Ascending aorta (tissue), 2 donors: ENCODE results near the gene KATNB1. TPM values are rescaled to one million over a fixed set of nuclear protein-coding genes. Genes with fewer than 3 reads are reported as not detected.
A peak's percentile ranks its signal among the peaks of the same experiment; 100 is the strongest.

Experiments used
- DNase-seq, 2 donors: peaks; one replicate each; pipeline ENCODE4 v3.0.0-alpha.2; 2019; ENCODE audit warnings: low spot score in 2 of 2
- H3K27ac ChIP-seq, 2 donors: fragments of 200-600 bp; sonication (generic); one replicate each; pipeline ENCODE4 v1.5.1; 2016 to 2017; ENCODE audit warnings: mild to moderate bottlenecking in 1 of 2
- H3K27me3 ChIP-seq: fragments of 200-600 bp; sonication (generic); one replicate; pipeline ENCODE4 v1.5.1; 2017
- H3K36me3 ChIP-seq, 2 donors: fragments of 200-600 bp; sonication (generic); one replicate each; pipeline ENCODE4 v1.5.1; 2016
- H3K4me1 ChIP-seq, 2 donors: fragments of 200-600 bp; sonication (generic); one replicate each; pipeline ENCODE4 v1.5.1; 2016 to 2017; ENCODE audit warnings: mild to moderate bottlenecking in 1 of 2
- H3K4me3 ChIP-seq, 2 donors: fragments of 200-600 bp; sonication (generic); one replicate each; pipeline ENCODE4 v1.5.1; 2016 to 2017; ENCODE audit warnings: mild to moderate bottlenecking in 1 of 2
- H3K9me3 ChIP-seq, 2 donors: fragments of 200-600 bp; sonication (generic); one replicate each; pipeline ENCODE4 v1.5.1; 2016
- intact Hi-C: fragments of 100-400 bp; cut with DNase I; formaldehyde crosslinking; loops from one replicate; pipeline ENCODE4 v1.15.1; 2023
- total RNA-seq: library from RNA; depleted of rRNA; stranded (reverse); fragments of >200 nt; gene quantifications from one replicate; pipeline ENCODE4 v1.1.0, GENCODE V29; 2016
- TF ChIP-seq, protein P1 (sequence below), 3 experiments: fragments of 200-600 bp in 2 of 3; fragments of 450-650 bp in 1 of 3; sonication (generic) in 2 of 3; IDR thresholded peaks; one replicate each; pipeline ENCODE4 v1.5.1; 2016 to 2019; ENCODE audit warnings: antibody characterized with exemption in 3 of 3, mild to moderate bottlenecking in 1 of 3, moderate library complexity in 1 of 3

Gene KATNB1
- total RNA-seq, 1 donor from 2014 or later = 35.3 TPM

DNA sequence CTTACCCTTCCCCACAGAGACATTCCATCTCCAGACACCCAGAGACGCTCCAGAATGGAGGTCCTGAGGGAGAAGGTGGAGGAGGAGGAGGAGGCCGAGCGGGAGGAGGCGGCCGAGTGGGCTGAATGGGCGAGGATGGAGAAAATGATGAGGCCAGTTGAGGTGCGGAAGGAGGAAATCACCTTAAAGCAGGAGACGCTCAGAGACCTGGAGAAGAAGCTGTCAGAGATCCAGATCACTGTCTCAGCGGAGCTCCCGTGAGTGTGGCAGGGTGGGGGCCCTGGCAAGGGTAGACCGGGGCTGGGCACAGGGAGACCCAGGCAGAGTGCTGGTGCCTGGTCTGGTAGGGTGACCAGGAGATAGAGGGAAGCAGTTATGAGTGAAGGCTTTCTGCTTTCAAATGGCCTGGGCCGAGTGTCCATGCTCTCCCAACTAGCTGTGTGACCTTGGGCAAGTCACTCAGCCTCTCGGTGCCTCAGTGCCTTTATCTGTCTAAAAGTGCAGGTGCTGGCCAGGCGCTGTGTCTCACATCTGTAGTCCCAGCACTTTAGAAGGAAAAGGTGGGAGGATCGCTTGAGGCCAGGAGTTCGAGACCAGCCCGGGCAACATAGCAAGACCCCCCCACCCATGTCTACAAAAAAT is 37.6 kb upstream of the KATNB1 start:
- peak in 1 of 2 donors; percentile 58 for DNase-seq
- intact Hi-C loops = no loop called here
- H3K27ac ChIP-seq = no peak overlapping the region

DNA sequence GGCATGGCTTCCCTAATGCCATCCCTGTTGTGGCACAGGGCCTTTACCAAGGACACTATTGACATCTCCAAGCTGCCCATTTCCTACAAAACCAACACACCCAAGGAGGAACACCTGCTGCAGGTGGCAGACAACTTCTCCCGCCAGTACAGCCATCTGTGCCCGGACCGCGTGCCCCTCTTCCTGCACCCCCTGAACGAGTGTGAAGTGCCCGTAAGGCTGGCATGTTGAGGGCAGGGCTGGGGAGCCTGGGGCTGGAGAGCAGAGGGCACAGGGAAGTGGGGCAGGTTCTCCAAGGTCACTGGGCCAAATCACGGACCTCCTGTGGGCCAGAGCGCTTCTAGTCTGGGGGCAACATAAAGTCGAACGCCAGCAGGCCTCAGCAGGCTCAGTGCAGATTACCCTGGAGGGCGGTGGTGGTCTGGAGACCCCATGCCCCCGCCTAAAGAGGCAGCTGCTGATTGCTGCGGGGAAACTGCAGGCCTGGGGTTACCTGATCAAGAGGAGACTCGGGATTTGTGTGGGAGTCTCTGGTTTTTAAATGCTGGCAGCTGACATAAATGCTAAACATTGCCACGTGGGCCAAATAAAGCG is 36.7 kb upstream of the KATNB1 start:
- Histone ChIP-seq H3K9me3 (no peaks in the 10 kb centered on the region), H3K36me3 (no peaks in the 10 kb centered on the region), H3K27ac (no peak overlapping the region), H3K27me3 (no peaks in the 10 kb centered on the region), H3K4me1 (no peaks in the 10 kb centered on the region), H3K4me3 (no peak overlapping the region)
- TF ChIP-seq, protein P1, sequence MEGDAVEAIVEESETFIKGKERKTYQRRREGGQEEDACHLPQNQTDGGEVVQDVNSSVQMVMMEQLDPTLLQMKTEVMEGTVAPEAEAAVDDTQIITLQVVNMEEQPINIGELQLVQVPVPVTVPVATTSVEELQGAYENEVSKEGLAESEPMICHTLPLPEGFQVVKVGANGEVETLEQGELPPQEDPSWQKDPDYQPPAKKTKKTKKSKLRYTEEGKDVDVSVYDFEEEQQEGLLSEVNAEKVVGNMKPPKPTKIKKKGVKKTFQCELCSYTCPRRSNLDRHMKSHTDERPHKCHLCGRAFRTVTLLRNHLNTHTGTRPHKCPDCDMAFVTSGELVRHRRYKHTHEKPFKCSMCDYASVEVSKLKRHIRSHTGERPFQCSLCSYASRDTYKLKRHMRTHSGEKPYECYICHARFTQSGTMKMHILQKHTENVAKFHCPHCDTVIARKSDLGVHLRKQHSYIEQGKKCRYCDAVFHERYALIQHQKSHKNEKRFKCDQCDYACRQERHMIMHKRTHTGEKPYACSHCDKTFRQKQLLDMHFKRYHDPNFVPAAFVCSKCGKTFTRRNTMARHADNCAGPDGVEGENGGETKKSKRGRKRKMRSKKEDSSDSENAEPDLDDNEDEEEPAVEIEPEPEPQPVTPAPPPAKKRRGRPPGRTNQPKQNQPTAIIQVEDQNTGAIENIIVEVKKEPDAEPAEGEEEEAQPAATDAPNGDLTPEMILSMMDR (IDR thresholded peaks at IDR 0.05) = no peak
- peak in 1 of 2 donors; percentile 47 for DNase-seq
- intact Hi-C loops = no loop called here

More for the DNA sequence above, 37.6 kb upstream of the KATNB1 start:
- H3K4me3 ChIP-seq = no peak overlapping the region
- no peaks in the 10 kb centered on the region for H3K4me1 ChIP-seq
- no peaks in the 10 kb centered on the region for H3K36me3 ChIP-seq
- TF ChIP-seq, protein P1 (IDR thresholded peaks at IDR 0.05) = no peak
- no peaks in the 10 kb centered on the region for H3K27me3 ChIP-seq
- no peaks in the 10 kb centered on the region for H3K9me3 ChIP-seq

DNA sequence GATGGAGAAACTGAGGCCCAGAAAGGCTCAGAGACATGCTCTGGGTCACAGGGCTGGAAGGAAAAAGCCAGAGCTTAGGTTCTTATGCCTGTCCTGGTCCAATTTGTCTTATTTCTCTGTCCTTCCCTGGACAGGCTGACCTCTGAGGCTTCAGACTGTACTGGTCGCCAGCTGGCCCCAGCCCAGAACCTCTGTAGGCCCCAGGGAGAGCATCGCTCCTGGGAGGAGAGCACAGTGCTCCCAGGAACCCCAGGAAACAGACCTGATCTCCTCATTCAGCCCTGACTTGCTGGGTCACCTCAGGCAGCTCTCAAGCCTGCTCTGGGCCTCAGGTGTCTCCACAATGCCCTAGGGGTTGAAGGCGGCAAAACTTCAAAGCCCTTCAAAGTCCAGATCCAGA is 36.1 kb upstream of the KATNB1 start:
- no peaks in the 10 kb centered on the region for H3K4me1 ChIP-seq
- no peak overlapping the region for H3K4me3 ChIP-seq
- H3K27ac ChIP-seq = no peak overlapping the region
- peak in 1 of 2 donors; percentile 22 for DNase-seq
- no peaks in the 10 kb centered on the region for H3K9me3 ChIP-seq
- no peaks in the 10 kb centered on the region for H3K27me3 ChIP-seq
- H3K36me3 ChIP-seq = no peaks in the 10 kb centered on the region
- TF ChIP-seq, protein P1 (IDR thresholded peaks at IDR 0.05) = no peak
- intact Hi-C loops = no loop called here

GRCh38 chr16:57699899-57700298 is 35.7 kb upstream of the KATNB1 start:
- intact Hi-C loops = no loop called here
- Histone ChIP-seq H3K27me3 (no peaks in the 10 kb centered on the region), H3K4me1 (no peaks in the 10 kb centered on the region), H3K36me3 (no peaks in the 10 kb centered on the region), H3K27ac (no peak overlapping the region), H3K4me3 (no peak overlapping the region), H3K9me3 (no peaks in the 10 kb centered on the region)
- TF ChIP-seq, protein P1 (IDR thresholded peaks at IDR 0.05) = no peak
- peak in 1 of 2 donors; percentile 43 for DNase-seq

DNA sequence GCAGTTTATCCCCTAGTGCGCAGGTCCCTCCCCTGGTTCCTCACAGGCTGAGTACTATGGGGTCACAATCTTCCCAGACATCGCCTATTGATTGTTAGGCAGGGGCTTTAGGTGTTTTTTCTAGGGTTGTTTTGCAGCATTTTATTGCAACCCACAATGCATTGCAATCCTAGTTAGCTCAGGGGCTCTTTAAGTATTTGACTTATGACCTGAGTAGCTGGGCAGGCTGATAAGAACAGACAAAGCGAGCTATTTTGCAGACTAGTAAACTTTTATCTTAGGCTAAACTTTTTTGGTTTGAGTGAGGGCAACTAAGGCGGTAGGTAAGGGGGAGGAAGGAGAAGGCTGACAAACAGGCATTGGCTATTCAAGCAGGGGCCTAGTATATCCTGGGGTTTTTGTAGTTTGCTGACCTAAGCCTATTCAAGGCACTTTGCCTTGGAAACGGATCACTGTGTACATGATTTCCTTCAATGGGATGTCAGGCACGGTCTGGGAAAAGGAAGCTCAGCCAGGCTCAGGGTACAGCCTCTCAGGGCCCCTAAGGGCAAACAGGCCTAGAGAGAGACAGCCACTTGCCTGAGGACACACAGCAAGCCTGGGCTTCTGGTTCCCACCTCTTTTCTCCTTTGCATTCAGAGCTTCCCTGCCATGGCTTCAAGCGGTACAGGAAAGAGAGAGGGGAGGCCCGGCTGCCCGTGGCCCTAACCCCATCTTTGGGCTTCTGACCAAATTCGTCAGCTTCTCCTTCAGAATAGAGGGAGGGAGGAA is 34.6 kb upstream of the KATNB1 start:
- intact Hi-C loops = no loop called here
- H3K27me3 ChIP-seq = no peaks in the 10 kb centered on the region
- no peaks in the 10 kb centered on the region for H3K4me1 ChIP-seq
- DNase-seq = peak in 1 of 2 donors; percentile 33
- H3K9me3 ChIP-seq = no peaks in the 10 kb centered on the region
- no peaks in the 10 kb centered on the region for H3K36me3 ChIP-seq
- TF ChIP-seq, protein P1 (IDR thresholded peaks at IDR 0.05) = no peak
- H3K4me3 ChIP-seq = no peak overlapping the region
- no peak overlapping the region for H3K27ac ChIP-seq
